Pancreas (tissue), 10 donors: ENCODE results near the gene SPIRE2. TPM values are rescaled to one million over a fixed set of nuclear protein-coding genes. Genes with fewer than 3 reads are reported as not detected.
A peak's percentile ranks its signal among the peaks of the same experiment; 100 is the strongest.

Experiments
- ATAC-seq, 4 donors: fragments of 200-7000 bp; cut with Tn5 transposase; one replicate each; pipeline versions ENCODE4 v1.8.0 to v1.9.1; 2020; ENCODE audit warnings: mild to moderate bottlenecking in 4 of 4, moderate library complexity in 4 of 4
- DNase-seq, 6 donors: peaks; one replicate each; pipeline ENCODE4 v3.0.0-alpha.2; 2020
- FAIRE-seq: peaks from 2 replicates; lab custom pipeline; 2012; peaks lifted over from hg19 to GRCh38; lab: Jason Lieb, UNC
- H3K27ac ChIP-seq, 4 donors: fragments of 200-600 bp; sonication (generic); 1 replicate in 3 of 4; 2 replicates in 1 of 4; pipeline versions ENCODE4 v1.5.0 to v1.8.0; 2020
- H3K27me3 ChIP-seq, 4 donors: fragments of 200-600 bp; one replicate each; pipeline ENCODE4 v1.8.0; 2021
- H3K36me3 ChIP-seq, 3 donors: fragments of 200-600 bp; sonication (generic) in 1 of 3; one replicate each; pipeline versions ENCODE4 v1.5.0 to v1.8.0; 2020 to 2021
- H3K4me1 ChIP-seq, 3 donors: fragments of 200-600 bp; one replicate each; pipeline ENCODE4 v1.8.0; 2021
- H3K4me3 ChIP-seq, 4 donors: fragments of 200-600 bp; sonication (generic) in 2 of 4; one replicate each; pipeline versions ENCODE4 v1.5.0 to v1.8.0; 2020 to 2021
- H3K9me3 ChIP-seq, 4 donors: fragments of 200-600 bp; one replicate each; pipeline ENCODE4 v1.8.0; 2021
- CTCF ChIP-seq, 4 donors: fragments of 200-600 bp; sonication (generic) in 3 of 4; IDR thresholded peaks; one replicate each; pipeline versions ENCODE4 v1.5.0 to v1.8.0; 2021; ENCODE audit warnings: antibody characterized with exemption in 4 of 4
- WGBS, 2 donors: extraction: QIAGEN DNeasy Blood & Tissue Kit; methylation state at CpG; one replicate each; pipeline ENCODE4 v1.1.7; 2013; 5-methylcytosine and 5-hydroxymethylcytosine counted together
- intact Hi-C, 3 donors: fragments of 100-400 bp; cut with DNase I; formaldehyde crosslinking; loops; one replicate each; pipeline versions ENCODE4 v1.11.1 to v1.14.2; 2022
- polyA plus RNA-seq, 2 donors: library from polyadenylated mRNA; stranded (reverse); fragments of 200-250 nt; gene quantifications; one replicate each; pipeline ENCODE4 v1.2.3, GENCODE V29; 2013
- total RNA-seq, 6 donors: library from RNA; stranded (reverse); fragmentation: NEBNext Ultra II Directional in 4 of 6; extraction: Animal tissue kit (Norgen Biotek cat#: 25700) in 4 of 6; gene quantifications; one replicate each; pipeline versions ENCODE4 v1.2.1 to v1.2.4, GENCODE V29; 2021 to 2023
- donor health status: healthy with polysubstance abuse.
- donor health status: DM: no; HTN: no; CAD: no; lungs with moderate emphysema.
- donor health status: DM: no; HTN: no; CAD: no.
- donor health status: control.
- donor health status: control.
- donor health status: Bipolar disorder and iron deficiency.
- donor health status: DM: yes; HTN: yes; CAD: no.
- donor health status: DM: no; HTN: no; CAD: no.
- donor health status: DM: no; HTN: no; CAD: no.
- donor health status: DM: yes; HTN: yes; CAD: no.

Gene SPIRE2
- total and polyA plus RNA-seq, 8 donors, result 1.6 to 11.5 (median 2.8) TPM

DNA sequence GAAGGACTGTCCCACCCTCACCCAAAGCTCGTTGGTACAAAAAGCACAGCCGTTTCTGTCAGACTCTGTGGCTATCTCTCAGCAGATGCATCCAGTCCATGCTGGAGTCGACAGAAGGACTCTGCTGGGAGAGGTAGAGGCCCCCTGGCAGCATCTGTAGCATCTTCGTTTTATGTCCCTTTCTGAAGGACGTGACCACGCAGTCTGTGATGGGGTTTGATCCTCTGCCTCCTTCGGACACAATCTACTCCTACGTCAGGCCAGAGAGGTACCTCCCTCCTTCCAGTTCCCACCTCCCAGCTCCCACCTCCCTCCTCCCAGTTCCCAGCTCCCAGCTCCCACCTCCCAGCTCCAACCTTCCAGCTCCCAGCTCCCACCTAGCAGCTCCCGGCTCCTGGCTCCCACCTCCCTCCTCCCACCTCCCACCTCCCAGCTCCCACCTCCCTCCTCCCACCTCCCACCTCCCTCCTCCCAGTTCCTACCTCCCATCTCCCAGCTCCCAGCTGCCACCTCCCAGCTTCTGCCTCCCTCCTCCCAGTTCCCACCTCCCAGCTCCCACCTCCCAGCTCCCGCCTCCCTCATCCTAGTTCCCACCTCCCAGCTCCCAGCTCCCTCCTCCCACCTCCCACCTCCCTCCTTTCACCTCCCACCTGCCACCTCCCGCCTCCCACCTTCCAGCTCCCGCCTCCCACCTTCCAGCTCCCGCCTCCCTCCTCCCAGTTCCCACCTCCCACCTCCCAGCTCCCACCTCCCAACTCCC, 79.0 kb downstream of the SPIRE2 start:
- ATAC-seq (no peak), DNase-seq (peak in 1 of 6 donors; percentile 65), FAIRE-seq (no peak)
- H3K27me3 ChIP-seq, result no peaks in the 10 kb centered on the region
- H3K4me1 ChIP-seq, result no peaks in the 10 kb centered on the region
- no peak for TF ChIP-seq CTCF (IDR thresholded peaks at IDR 0.05)
- WGBS, 2 donors, result 96 to 98% methylated on average over 13 of the region's 13 CpGs
- no peak overlapping the region for H3K27ac ChIP-seq
- no peak overlapping the region for H3K4me3 ChIP-seq
- peaks cover 0 to 43% (median 14%) of the 10 kb centered on the region in 3 donors for H3K36me3 ChIP-seq
- no peaks in the 10 kb centered on the region for H3K9me3 ChIP-seq
- intact Hi-C loops, result no loop called here

DNA sequence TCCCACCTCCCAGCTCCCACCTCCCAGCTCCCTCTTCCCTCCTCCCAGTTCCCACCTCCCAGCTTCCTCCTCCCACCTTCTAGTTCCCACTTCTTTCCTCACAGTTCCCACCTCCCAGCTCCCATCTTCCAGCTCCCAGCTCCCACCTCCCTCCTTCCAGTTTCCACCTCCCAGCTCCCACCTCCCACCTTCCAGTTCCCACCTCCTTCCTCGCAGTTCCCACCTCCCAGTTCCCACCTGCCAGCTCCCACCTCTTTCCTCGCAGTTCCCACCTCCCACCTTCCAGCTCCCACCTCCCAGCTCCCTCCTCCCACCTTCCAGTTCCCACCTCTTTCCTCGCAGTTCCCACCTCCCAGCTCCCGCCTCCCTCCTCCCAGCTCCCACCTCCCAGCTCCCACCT, 80.0 kb downstream of the SPIRE2 start:
- Histone ChIP-seq H3K27me3 (no peaks in the 10 kb centered on the region), H3K27ac (no peak overlapping the region), H3K9me3 (no peaks in the 10 kb centered on the region), H3K36me3 (peaks cover 0 to 40% (median 14%) of the 10 kb centered on the region in 3 donors), H3K4me1 (no peaks in the 10 kb centered on the region), H3K4me3 (no peak overlapping the region)
- TF ChIP-seq CTCF (IDR thresholded peaks at IDR 0.05), result no peak
- intact Hi-C loops, result no loop called here
- ATAC-seq, result no peak
- FAIRE-seq, result no peak
- 95 to 98% methylated on average over 4 of the region's 4 CpGs for WGBS, 2 donors
- peak in 1 of 6 donors; percentile 41 for DNase-seq

- Histone ChIP-seq H3K27me3 (no peaks in the 10 kb centered on the region), H3K36me3 (peaks cover 0 to 23% (median 10%) of the 10 kb centered on the region in 3 donors), H3K9me3 (no peaks in the 10 kb centered on the region), H3K4me3 (no peak overlapping the region), H3K27ac (no peak overlapping the region), H3K4me1 (no peaks in the 10 kb centered on the region)
- ATAC-seq (peak; percentile 62 to 88 (median 82)), FAIRE-seq (no peak), DNase-seq (peak in 5 of 6 donors; percentile 36 to 84 (median 72))
- TF ChIP-seq CTCF (IDR thresholded peaks at IDR 0.05), result peak; percentile 69 to 84 (median 82)
- WGBS, 2 donors, result 70 to 71% methylated on average over 47 of the region's 47 CpGs
- intact Hi-C loops, result no loop called here
Measured at GRCh38 chr16:89909777-89910716, 81.8 kb downstream of the SPIRE2 start.

DNA sequence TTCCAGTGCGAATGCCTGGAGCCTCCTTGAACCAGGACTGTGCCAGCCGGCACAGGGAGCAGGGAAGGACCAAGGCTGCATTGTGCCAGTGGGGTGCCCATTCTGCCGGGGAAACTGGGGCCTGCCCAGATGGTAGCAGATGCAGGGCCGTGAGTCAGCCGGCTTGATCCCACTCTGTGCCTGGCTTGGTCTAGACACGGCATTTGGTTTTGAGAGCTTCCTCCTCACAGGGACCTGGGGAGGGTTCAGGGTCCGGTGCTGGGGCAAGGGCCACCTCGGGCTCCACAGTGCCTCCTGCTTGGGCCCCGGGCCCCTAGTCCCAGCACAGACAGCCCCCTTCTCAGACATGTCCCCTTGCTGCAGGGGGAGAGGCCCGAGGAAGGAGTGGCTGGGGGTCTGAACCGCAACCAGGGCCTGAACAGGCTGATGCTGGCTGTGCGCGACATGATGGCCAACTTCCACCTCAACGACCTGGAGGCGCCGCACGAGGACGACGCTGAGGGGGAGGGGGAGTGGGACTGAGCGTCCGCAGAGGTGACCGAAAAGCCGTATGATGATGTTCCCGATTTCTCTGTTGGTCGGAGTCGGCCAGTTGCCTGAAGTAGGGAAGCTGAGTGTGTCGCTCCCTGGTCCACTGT, 82.6 kb downstream of the SPIRE2 start:
- 91 to 97% methylated on average over 27 of the region's 27 CpGs for WGBS, 2 donors
- no peak for FAIRE-seq
- no peaks in the 10 kb centered on the region for H3K9me3 ChIP-seq
- H3K27ac ChIP-seq, result no peak overlapping the region
- H3K36me3 ChIP-seq, result peaks cover 0 to 23% (median 10%) of the 10 kb centered on the region in 3 donors
- H3K4me3 ChIP-seq, result no peak overlapping the region
- ATAC-seq, result peak in 2 of 4 donors; percentile 2 to 5
- no peaks in the 10 kb centered on the region for H3K27me3 ChIP-seq
- peak in 1 of 6 donors; percentile 63 for DNase-seq
- no peaks in the 10 kb centered on the region for H3K4me1 ChIP-seq
- TF ChIP-seq CTCF (IDR thresholded peaks at IDR 0.05), result no peak
- intact Hi-C loops, result no loop called here
